Nephron (organoid): ENCODE results near the gene ID2.

Experiments
- H3K27ac Mint-ChIP-seq, 3 experiments: 2 replicates each; pipeline ENCODE4 v1.8.0; 2020; ENCODE audit warnings: mixed read lengths in 3 of 3, mild to moderate bottlenecking in 2 of 3, moderate library complexity in 1 of 3
- H3K27me3 Mint-ChIP-seq: 2 replicates; pipeline ENCODE4 v1.8.0; 2021; ENCODE audit warnings: low read depth, mild to moderate bottlenecking, moderate library complexity, mixed read lengths
- H3K36me3 Mint-ChIP-seq: 2 replicates; pipeline ENCODE4 v1.8.0; 2020; ENCODE audit warnings: low read depth, mixed read lengths
- H3K4me1 Mint-ChIP-seq: 2 replicates; pipeline ENCODE4 v1.8.0; 2020; ENCODE audit warnings: mixed read lengths
- H3K4me3 Mint-ChIP-seq, 3 experiments: 2 replicates each; pipeline ENCODE4 v1.8.0; 2020; ENCODE audit warnings: mild to moderate bottlenecking in 3 of 3, mixed read lengths in 3 of 3, moderate library complexity in 2 of 3
- H3K9me3 Mint-ChIP-seq: 2 replicates; pipeline ENCODE4 v1.8.0; 2020; ENCODE audit warnings: mixed read lengths
- TF ChIP-seq, protein P1 (sequence below), 3 experiments: fragments of 200-600 bp; sonication (generic); IDR thresholded peaks; one replicate each; pipeline ENCODE4 v1.5.0; 2021; ENCODE audit warnings: antibody characterized with exemption in 3 of 3; ENCODE audit not compliant: unreplicated experiment in 3 of 3

Gene ID2

DNA sequence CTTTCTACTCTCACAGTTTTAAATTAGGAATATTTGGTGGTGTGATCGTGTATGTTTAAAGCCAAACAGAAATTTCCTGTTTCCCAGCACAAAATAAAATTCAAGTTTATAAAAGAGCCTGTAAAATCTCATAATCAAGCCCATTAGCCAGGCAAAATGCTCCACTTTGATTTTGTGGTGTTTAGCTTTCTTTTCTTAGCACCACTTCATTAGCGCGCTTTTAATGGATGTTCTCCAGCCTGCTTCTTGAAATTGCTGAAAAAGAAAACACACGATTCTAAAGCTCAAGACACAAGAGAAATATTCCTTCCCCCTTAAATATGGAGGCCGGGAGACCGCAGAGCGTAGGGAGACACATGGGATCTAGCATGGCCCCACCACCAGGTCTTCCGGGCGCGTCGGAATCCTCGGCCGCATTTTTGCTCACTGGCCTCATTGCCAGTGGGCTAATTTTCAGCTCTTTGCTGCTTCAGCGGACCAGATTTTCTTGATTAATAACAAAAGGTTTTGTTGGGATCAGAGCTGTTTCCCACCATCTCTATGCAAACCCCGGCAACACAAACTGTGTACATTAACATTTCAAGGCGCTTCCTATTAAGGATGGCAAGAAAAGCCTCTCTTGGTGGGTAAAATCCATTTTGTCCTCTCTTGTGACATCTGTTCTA lies 40.4 kb upstream of the ID2 start:
- Mint-ChIP-seq H3K36me3 (no peaks in the 10 kb centered on the region), H3K4me1 (peaks cover 51% of the 10 kb centered on the region), H3K27ac (peak overlapping the region; percentile 23 to 80 (median 69)), H3K4me3 (no peak overlapping the region), H3K27me3 (peaks cover 11% of the 10 kb centered on the region), H3K9me3 (no peaks in the 10 kb centered on the region)
- TF ChIP-seq, protein P1, sequence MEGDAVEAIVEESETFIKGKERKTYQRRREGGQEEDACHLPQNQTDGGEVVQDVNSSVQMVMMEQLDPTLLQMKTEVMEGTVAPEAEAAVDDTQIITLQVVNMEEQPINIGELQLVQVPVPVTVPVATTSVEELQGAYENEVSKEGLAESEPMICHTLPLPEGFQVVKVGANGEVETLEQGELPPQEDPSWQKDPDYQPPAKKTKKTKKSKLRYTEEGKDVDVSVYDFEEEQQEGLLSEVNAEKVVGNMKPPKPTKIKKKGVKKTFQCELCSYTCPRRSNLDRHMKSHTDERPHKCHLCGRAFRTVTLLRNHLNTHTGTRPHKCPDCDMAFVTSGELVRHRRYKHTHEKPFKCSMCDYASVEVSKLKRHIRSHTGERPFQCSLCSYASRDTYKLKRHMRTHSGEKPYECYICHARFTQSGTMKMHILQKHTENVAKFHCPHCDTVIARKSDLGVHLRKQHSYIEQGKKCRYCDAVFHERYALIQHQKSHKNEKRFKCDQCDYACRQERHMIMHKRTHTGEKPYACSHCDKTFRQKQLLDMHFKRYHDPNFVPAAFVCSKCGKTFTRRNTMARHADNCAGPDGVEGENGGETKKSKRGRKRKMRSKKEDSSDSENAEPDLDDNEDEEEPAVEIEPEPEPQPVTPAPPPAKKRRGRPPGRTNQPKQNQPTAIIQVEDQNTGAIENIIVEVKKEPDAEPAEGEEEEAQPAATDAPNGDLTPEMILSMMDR (IDR thresholded peaks at IDR 0.05; ENCODE audit: unreplicated experiment in 3 of 3) = no peak

GRCh38 chr2:8642366-8643068 lies 39.3 kb upstream of the ID2 start:
- H3K27me3 Mint-ChIP-seq = peaks cover 11% of the 10 kb centered on the region
- H3K9me3 Mint-ChIP-seq = no peaks in the 10 kb centered on the region
- TF ChIP-seq, protein P1 (IDR thresholded peaks at IDR 0.05; ENCODE audit: unreplicated experiment in 3 of 3) = no peak
- peaks cover 41% of the 10 kb centered on the region for H3K4me1 Mint-ChIP-seq
- H3K27ac Mint-ChIP-seq = peak overlapping the region; percentile 23 to 80 (median 69)
- no peaks in the 10 kb centered on the region for H3K36me3 Mint-ChIP-seq
- H3K4me3 Mint-ChIP-seq = no peak overlapping the region

DNA sequence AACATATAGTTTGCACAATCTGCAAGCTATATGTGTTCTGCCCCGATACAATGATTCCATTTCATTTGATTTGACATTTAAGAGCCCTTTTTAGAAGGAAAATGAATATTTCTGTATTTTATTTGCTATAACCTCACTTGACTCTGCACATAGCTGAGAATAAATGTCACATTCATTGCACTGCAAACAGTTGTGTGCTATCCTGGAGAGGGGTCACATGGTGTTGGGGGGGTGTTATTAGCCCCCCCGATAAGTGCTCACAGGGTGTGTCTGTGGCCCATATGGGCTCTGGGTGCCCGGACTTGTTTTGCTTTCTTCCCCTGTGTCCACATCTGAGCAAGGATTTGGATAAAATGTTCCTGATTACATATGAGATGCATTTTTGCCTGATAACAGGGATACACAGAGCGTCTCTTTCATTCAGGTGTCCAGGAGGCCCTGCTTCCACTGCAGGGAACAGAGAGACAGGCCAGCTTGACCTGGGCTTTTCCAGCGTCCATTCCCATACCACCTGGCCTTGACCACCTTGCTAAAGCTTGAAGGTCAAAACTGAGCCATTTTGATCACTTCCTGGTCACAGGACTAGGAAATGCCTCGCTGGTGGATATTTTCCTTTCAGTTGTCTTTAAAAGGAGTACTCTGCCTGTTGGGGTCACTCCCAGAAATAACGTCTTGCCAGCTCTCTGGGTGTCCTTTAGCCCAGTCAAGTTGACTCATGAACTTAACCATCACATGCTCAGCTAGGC lies 38.4 kb upstream of the ID2 start:
- TF ChIP-seq, protein P1 (IDR thresholded peaks at IDR 0.05; ENCODE audit: unreplicated experiment in 3 of 3) = no peak
- no peaks in the 10 kb centered on the region for H3K9me3 Mint-ChIP-seq
- no peak overlapping the region for H3K4me3 Mint-ChIP-seq
- H3K27me3 Mint-ChIP-seq = peaks cover 8% of the 10 kb centered on the region
- peaks cover 32% of the 10 kb centered on the region for H3K4me1 Mint-ChIP-seq
- peak overlapping the region; percentile 23 to 80 (median 69) for H3K27ac Mint-ChIP-seq
- no peaks in the 10 kb centered on the region for H3K36me3 Mint-ChIP-seq

GRCh38 chr2:8643996-8644356 lies 37.9 kb upstream of the ID2 start:
- Mint-ChIP-seq H3K9me3 (no peaks in the 10 kb centered on the region), H3K36me3 (no peaks in the 10 kb centered on the region), H3K27me3 (peaks cover 5% of the 10 kb centered on the region), H3K4me3 (no peak overlapping the region), H3K27ac (peak overlapping the region in 1 of 3 experiments; percentile 59), H3K4me1 (peaks cover 32% of the 10 kb centered on the region)
- TF ChIP-seq, protein P1 (IDR thresholded peaks at IDR 0.05; ENCODE audit: unreplicated experiment in 3 of 3) = no peak

GRCh38 chr2:8644605-8645175 lies 37.2 kb upstream of the ID2 start:
- TF ChIP-seq, protein P1 (IDR thresholded peaks at IDR 0.05; ENCODE audit: unreplicated experiment in 3 of 3) = no peak
- Mint-ChIP-seq H3K36me3 (no peaks in the 10 kb centered on the region), H3K27ac (peak overlapping the region in 1 of 3 experiments; percentile 59), H3K27me3 (peaks cover 5% of the 10 kb centered on the region), H3K4me3 (no peak overlapping the region), H3K9me3 (no peaks in the 10 kb centered on the region), H3K4me1 (peaks cover 29% of the 10 kb centered on the region)
